Stimulated activated CD4-positive, alpha-beta T cell treated with anti-CD3 and anti-CD28 coated beads, TNF-alpha, amount 100 ng/mL, for 1 hour (primary cell): ENCODE data around the gene ALDOB.
"Not testable (repeated sequence)": the region's sequence is repeated elsewhere in the genome, so short reads cannot be mapped to it uniquely, and the experiment has no call there.

Experiments
- DNase-seq, 3 donors: peaks; one replicate each; pipeline ENCODE4 v3.0.0-alpha.2; 2020; ENCODE audit warnings: low read depth in 3 of 3, low spot score in 1 of 3

The ALDOB gene

DNA sequence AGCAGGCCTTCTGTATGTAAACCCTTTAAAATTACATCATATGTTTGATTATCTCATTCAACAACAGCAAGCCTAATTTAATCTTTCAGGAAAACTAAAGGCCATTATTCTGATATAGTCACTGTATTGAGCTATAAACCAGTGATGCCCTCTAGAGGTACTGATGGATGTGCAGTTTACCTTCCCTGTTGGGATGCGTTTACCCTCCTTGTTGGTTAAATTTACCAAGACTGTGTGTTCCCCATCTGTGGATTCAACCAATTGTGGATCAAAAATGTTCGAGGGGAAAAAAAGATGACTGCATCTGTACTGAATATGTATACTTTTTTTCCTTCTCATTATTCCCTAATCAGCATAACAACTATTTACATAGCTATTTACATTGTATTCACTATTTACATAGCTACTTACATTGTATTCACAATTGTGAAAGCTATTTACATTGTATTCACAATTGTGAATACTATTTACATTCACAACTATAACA lies 47.0 kb downstream of the ALDOB start:
- DNase-seq = no peak

DNA sequence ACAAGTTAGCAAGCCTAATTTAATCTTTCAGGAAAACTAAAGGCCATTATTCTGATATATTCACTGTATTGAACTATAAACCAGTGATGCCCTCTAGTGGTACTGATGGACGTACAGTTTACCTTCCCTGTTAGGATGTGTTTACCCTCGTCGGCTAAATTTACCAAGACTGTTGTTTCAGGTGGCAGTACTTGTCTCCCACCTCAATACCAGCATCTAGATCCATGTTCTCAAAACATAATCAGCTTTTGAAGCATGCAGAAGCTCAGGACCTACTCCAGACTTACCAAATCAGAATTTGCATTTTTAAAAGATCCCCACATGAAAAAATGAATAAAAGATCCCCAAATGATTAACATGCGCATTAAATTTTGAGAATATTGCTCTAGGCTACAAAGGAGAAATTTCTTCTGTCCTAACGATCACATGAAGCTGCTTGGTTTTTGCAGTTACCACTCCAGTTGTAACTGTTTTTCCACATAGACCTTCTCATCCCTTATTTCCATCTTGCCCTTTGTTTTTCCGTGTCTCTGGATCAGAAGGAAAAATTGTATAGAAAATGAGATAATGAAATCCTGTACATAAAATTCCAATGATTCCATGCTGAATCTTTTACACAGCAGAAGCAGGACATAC lies 47.6 kb downstream of the ALDOB start:
- no peak for DNase-seq

DNA sequence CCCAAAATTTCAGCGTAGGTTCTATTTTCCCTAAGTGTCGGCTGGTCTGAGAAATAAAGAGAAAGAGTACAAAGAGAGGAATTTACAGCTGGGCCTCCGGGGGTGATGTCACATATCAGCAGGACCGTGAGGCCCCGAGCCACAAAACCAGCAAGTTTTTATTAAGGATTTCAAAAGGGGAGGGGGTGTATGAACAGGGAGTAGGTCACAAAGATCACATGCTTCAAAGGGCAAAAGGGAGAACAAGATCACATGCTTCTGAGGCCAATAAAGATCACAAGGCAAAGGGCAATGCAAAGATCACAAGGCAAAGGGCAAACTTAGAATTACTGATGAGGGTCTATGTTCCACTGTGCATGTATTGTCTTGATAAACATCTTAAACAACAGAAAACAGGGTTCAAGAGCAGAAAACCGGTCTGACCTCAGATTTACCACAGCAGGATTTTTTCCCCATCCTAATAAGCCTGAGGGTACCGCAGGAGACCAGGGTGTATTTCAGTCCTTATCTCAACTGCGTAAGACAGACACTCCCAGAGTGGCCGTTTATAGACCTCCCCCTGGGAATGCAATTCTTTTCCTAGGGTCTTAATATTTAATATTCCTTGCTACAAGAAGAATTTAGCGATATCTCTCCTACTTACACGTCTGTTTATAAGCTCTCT lies 50.6 kb downstream of the ALDOB start, which contains the start of gene BAAT:
TSS of gene BAAT (minus strand) at position 134 of the 664 bp plus-strand sequence. CDS start 13,602 bp downstream, outside the sequence.
- DNase-seq = not testable (repeated sequence)

DNA sequence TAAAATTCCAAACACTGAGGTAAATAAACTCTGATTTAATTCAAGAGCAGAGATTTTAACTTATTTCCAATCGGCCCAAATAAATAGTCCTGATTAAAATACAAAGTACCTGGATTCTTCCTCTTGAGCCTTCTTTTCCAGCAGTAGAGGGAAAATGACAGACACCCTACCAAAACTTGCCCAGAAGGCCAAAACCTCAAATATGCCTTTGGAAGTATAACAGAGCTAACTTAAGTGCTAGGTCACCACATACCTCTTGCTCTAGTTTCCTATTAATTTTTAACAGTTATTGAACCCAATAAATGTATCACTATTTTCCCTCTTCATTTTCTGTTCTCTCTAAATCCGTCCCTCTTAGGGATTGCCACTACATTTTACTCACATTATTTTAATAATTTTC lies 52.2 kb downstream of the ALDOB start:
- no peak for DNase-seq

DNA sequence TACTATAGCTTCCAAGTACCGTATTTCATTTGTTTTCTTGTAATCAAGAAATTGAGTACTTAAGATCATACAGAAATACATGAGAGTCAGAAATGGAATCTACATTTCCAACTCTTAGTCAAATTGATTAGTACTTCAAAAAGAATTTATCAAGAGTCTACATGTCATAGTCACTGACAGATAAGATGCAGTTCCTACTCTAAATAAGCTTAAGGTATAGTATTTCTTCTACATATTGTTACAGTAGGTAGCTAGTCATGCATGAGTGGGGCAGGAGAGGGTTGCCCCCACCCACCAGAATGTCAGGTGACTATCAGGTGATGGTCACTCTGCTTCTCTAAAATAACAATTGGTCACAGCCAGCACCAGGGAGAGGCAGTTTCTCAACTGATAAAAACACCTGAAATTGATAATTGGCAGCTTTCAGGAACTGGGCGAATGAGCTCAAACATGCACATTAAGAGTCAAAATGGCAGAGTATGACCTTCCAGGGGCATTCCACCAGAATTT lies 53.7 kb downstream of the ALDOB start:
- no peak for DNase-seq

DNA sequence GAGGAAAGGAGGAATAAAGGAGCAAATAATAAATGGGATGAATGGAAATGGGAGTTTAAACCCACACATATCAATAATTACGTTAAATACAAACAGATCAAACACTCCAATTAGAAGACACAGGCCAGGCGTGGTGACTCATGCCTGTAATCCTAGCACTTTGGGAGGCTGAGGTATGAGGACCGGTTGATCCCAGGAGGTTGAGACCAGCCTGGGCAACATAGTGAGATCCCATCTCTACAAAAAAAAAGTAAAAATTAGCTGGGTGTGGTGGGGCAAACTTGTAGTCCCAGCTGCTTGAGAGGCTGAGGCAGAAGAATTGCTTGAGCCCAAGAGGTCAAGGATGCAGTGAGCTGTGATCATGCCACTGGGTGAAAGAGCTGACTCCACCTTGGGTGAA lies 54.5 kb downstream of the ALDOB start:
- no peak for DNase-seq

DNA sequence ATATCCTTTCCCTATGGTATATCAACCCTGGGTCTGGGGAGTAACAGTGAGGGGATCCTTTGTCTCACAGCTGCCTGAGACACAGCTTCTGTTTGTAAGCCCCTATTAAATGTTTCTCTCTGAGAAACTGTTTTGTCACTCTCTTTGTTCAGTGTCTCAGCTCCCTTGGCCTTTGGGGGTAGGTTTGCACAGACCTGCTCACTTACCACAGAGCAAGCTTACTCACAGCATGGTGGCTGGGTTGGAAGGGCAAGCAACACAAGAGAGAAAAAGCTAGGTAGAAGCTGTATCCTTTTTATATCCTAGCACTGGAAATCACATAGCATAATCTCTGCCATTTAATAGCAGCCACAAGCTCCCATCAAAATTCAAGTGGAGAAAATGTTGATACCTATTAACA lies 55.3 kb downstream of the ALDOB start:
- no peak for DNase-seq

DNA sequence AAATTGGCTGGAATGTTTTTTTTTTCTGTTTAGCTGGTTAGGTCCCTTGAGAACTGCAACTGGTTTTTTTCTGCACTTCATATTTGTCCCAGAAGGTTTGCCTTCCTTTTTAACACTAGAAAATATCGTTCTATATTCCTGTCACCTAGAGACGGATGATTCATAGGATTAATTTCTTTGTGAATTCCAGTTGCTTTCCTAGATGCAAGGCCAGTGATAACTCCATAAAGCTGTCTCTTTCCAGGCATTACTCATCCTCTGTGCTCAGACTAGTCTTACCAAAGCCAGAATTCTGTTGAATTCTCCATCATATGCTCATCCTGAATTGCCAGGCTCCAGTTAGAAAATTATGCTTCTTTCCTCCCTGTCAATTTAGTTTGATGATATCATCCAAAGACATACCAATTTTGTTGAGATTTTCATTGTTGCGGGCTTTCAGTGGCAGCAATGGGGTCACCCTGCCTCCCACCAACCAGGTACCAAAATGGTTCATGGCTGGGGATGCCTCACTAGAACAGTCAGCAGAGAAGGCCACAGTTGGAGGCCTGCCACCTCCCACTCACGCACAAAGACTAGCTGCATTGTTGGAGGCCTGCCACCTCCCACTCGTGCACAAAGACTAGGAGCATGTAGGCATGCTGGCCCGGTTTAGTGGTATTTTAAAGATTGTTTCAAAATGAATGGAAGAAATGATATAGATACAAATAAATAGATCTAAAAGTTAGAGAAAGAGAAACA lies 59.3 kb downstream of the ALDOB start:
- DNase-seq = no peak

DNA sequence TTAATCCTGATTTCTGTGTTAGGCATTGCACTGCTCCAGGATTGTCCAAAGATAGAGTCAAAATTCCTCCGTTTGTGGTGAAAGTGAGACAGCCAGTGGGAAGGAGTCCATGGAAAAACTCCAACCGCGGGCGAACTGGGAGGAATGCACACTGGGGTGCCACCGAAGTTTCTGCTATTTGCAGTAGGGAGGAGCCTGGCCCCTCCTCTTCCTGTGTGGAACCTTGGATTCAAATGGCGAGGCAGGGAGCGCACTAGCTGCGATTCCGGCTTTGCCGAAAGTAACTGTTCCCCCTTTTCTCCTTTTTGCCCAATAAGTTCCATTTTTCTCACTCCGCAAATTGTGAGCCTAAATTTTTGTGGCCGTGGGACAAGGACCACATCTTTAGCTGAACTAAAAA lies 60.0 kb downstream of the ALDOB start:
- no peak for DNase-seq

DNA sequence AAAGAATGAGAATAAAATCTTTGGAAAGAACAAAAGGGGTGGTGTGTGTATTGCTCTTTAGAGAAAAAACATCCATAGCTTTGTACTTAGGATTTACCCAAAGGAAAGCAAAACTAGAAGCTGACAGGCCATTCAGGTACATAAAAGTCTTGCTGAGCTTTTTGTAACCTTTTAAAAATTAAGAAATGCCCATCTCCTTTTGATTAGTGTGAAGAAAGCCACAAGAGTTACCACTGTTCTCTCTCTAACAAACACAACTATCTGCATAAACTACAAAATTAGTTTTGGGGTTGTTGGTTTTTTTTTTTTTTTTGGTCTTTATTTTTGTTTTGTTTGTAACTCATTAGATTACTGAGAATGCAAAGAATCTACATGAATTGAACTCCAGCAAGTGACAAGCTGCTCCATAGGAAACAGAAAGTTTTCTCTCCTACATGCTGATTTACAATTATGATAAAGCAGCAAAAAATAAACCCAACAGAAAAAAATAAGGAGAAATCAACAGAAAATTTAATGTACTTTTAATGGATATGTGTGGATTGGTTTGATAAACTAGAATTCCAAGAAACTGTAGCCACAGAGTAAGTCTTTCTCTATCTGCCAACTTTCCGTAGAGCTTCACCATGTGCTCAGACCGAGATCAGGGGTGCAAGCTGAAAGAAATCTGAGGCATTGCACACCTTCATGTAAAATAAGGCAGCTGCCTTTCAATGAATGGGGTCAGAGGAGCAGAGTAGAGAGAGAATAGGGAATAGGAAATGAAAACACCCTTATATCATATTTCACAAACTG lies 63.1 kb downstream of the ALDOB start:
- no peak for DNase-seq

DNA sequence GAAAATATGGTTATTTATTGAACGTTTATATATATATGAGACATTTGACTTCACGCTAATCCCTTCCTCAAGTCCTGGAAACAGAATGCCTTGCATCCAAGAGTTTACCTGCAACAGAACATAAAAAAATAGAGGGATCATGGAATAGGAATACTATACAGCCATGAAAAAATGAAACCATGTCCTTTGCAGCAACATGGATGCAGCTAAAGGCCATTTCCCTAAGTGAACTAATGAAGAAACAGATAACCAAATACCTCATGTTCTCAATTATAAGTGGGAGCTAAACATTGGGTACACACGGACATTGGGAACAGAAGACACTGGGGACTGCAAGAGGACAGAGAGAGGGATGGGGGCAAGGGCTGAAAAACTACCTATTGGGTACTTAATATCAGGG lies 63.8 kb downstream of the ALDOB start:
- no peak for DNase-seq
